Activated T-helper 17 cell treated with anti-CD3 and anti-CD28 coated beads, Interleukin-2, amount 50 U/mL, for 72 hours (primary cell): ENCODE data around the gene C1QTNF7. TPM values are rescaled to one million over a fixed set of nuclear protein-coding genes. Genes with fewer than 3 reads are reported as not detected.

Experiments
- ATAC-seq: fragments of 150-1000 bp; cut with Tn5 transposase; replicated peaks from 2 replicates; pipeline ENCODE4 v1.10.0; 2021; ENCODE audit warnings: mild to moderate bottlenecking, moderate library complexity
- H3K27ac Mint-ChIP-seq: one replicate; pipeline ENCODE4 v1.8.0; 2022; ENCODE audit warnings: mixed read lengths
- H3K27me3 Mint-ChIP-seq: one replicate; pipeline ENCODE4 v1.8.0; 2022; ENCODE audit warnings: mixed read lengths
- H3K36me3 Mint-ChIP-seq: one replicate; pipeline ENCODE4 v1.8.0; 2022; ENCODE audit warnings: low read depth, mild to moderate bottlenecking, mixed read lengths
- H3K4me1 Mint-ChIP-seq: one replicate; pipeline ENCODE4 v1.8.0; 2022; ENCODE audit warnings: mixed read lengths
- H3K4me3 Mint-ChIP-seq: one replicate; pipeline ENCODE4 v1.8.0; 2022; ENCODE audit warnings: mild to moderate bottlenecking, mixed read lengths
- H3K9me3 Mint-ChIP-seq: one replicate; pipeline ENCODE4 v1.8.0; 2022; ENCODE audit warnings: mixed read lengths
- total RNA-seq, 2 donors: library from RNA; stranded (reverse); gene quantifications; one replicate each; pipeline ENCODE4 v1.2.3, GENCODE V29; 2022

The C1QTNF7 gene, protein sequence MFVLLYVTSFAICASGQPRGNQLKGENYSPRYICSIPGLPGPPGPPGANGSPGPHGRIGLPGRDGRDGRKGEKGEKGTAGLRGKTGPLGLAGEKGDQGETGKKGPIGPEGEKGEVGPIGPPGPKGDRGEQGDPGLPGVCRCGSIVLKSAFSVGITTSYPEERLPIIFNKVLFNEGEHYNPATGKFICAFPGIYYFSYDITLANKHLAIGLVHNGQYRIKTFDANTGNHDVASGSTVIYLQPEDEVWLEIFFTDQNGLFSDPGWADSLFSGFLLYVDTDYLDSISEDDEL
- total RNA-seq, result not detected

- Mint-ChIP-seq H3K9me3 (peaks cover under 1% of the 10 kb centered on the region), H3K4me1 (peaks cover 28% of the 10 kb centered on the region), H3K27ac (no peak within 1 kb of the TSS), H3K36me3 (no peaks in the 10 kb centered on the region), H3K27me3 (no peaks in the 10 kb centered on the region), H3K4me3 (no peak within 1 kb of the TSS)
- ATAC-seq, result no peak
These were observed at the start of gene C1QTNF7 for GRCh38 chr4:15427701-15428100. Gene C1QTNF7 (plus strand): TSS chr4:15428033. CDS start chr4:15435744, 7,711 bp downstream.

- Mint-ChIP-seq H3K27me3 (no peaks in the 10 kb centered on the region), H3K9me3 (no peaks in the 10 kb centered on the region), H3K27ac (no peak overlapping the region), H3K4me3 (no peak overlapping the region), H3K4me1 (peaks cover 4% of the 10 kb centered on the region), H3K36me3 (no peaks in the 10 kb centered on the region)
- ATAC-seq, result peak; percentile 40
These were observed 49.8 kb upstream of the C1QTNF7 start for GRCh38 chr4:15378062-15378461.

DNA sequence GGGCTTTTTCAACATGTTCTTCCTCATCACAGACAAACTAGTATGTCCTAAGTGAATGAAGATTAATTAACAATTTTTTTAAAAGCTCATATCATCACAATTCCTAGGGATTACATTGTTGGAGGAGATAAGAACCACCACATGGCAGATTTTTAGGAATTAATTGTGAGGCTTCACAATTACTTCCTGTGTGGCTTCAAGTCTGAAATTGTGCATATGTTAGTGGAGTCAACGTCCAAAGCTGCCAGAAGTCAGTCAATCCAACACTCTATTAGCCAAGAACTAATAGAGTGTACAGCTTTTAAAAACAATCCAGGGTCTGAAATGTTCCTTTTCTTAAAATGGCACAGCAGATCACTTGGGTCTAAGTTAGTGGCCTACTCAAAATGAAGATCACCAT lies 49.3 kb upstream of the C1QTNF7 start:
- Mint-ChIP-seq H3K4me1 (peaks cover 4% of the 10 kb centered on the region), H3K9me3 (no peaks in the 10 kb centered on the region)

DNA sequence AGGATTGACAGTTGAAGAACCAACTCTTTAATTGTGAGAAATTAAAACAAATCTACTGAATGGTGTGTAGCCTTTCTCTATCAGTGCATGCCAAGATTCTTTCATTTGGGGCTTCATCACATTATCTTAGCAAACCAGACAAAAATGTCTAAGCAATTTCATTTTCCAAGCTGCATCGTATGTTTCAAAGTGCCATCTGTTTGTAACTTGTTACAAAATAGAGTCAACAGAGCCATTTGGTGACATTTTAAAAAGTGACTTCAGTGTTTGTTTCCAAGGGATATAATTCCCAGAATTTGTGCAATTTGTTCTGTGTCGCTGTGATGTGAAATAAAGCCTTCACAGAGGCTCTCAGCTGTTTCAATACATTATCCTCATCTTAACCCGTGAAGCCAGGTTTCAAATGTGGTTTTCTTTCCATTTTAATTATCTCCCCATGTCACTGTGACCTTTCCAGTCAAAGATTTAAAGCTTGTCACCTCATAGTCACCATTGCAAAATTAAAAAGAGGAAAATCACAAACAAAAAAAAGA lies 46.0 kb upstream of the C1QTNF7 start:
- no peak for ATAC-seq
- H3K4me3 Mint-ChIP-seq, result no peak overlapping the region
- H3K27ac Mint-ChIP-seq, result no peak overlapping the region
- H3K4me1 Mint-ChIP-seq, result no peaks in the 10 kb centered on the region
- no peaks in the 10 kb centered on the region for H3K36me3 Mint-ChIP-seq
- no peaks in the 10 kb centered on the region for H3K9me3 Mint-ChIP-seq
- H3K27me3 Mint-ChIP-seq, result peaks cover 4% of the 10 kb centered on the region

More for the DNA sequence above, 49.3 kb upstream of the C1QTNF7 start:
- Mint-ChIP-seq H3K36me3 (no peaks in the 10 kb centered on the region), H3K27me3 (no peaks in the 10 kb centered on the region), H3K4me3 (no peak overlapping the region), H3K27ac (no peak overlapping the region)
- ATAC-seq, result no peak

- no peaks in the 10 kb centered on the region for H3K36me3 Mint-ChIP-seq
- peaks cover 4% of the 10 kb centered on the region for H3K27me3 Mint-ChIP-seq
- H3K27ac Mint-ChIP-seq, result no peak overlapping the region
- H3K4me1 Mint-ChIP-seq, result no peaks in the 10 kb centered on the region
- H3K9me3 Mint-ChIP-seq, result no peaks in the 10 kb centered on the region
- ATAC-seq, result no peak
- no peak overlapping the region for H3K4me3 Mint-ChIP-seq
These were observed 45.1 kb upstream of the C1QTNF7 start for GRCh38 chr4:15382669-15383273.

GRCh38 chr4:15385515-15385914 lies 42.3 kb upstream of the C1QTNF7 start:
- Mint-ChIP-seq H3K4me3 (no peak overlapping the region), H3K27ac (no peak overlapping the region), H3K9me3 (no peaks in the 10 kb centered on the region), H3K4me1 (no peaks in the 10 kb centered on the region), H3K36me3 (no peaks in the 10 kb centered on the region), H3K27me3 (peaks cover 4% of the 10 kb centered on the region)
- ATAC-seq, result no peak

DNA sequence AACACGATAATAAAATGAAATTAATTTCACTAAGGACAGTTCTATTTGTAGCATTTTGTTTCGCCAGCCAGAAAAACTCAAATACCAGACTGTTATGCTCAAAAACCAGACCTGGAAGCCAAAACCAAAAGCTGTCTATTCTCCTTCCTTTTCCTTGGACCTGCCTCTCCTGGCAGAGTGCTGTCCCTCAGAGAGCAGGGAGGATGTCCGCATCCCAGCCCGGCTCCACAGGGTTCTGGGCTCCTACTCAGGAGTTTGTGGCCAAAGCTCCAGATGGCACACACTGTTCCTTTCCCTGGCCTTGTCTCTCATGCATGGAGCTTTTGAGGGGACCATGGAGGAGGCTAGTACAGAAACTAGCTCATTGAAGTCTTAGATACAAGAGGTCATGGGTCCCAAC lies 41.9 kb upstream of the C1QTNF7 start:
- Mint-ChIP-seq H3K4me1 (no peaks in the 10 kb centered on the region), H3K36me3 (no peaks in the 10 kb centered on the region), H3K27me3 (peaks cover 4% of the 10 kb centered on the region), H3K27ac (no peak overlapping the region), H3K9me3 (no peaks in the 10 kb centered on the region), H3K4me3 (no peak overlapping the region)
- no peak for ATAC-seq

DNA sequence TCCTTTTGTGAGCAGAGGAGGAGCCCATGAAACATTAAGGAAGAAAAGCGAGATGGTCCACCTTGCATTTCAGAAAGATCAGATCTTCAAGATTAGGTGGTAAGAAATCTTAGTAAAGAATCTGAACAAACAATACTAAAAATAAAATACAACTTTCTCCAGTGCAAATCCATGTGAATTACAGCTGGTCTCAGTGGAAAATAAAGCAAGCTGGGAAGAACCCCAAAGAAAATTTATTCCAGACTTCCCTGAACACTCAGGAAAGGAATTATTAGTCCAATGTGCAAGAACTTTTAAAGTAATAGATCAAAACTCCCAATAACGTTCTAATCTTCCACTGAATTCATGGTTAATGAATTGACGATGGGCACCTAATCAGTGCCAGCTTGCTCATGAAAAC lies 37.3 kb upstream of the C1QTNF7 start:
- Mint-ChIP-seq H3K27ac (no peak overlapping the region), H3K4me3 (no peak overlapping the region), H3K36me3 (no peaks in the 10 kb centered on the region), H3K9me3 (no peaks in the 10 kb centered on the region), H3K4me1 (no peaks in the 10 kb centered on the region), H3K27me3 (no peaks in the 10 kb centered on the region)
- no peak for ATAC-seq

DNA sequence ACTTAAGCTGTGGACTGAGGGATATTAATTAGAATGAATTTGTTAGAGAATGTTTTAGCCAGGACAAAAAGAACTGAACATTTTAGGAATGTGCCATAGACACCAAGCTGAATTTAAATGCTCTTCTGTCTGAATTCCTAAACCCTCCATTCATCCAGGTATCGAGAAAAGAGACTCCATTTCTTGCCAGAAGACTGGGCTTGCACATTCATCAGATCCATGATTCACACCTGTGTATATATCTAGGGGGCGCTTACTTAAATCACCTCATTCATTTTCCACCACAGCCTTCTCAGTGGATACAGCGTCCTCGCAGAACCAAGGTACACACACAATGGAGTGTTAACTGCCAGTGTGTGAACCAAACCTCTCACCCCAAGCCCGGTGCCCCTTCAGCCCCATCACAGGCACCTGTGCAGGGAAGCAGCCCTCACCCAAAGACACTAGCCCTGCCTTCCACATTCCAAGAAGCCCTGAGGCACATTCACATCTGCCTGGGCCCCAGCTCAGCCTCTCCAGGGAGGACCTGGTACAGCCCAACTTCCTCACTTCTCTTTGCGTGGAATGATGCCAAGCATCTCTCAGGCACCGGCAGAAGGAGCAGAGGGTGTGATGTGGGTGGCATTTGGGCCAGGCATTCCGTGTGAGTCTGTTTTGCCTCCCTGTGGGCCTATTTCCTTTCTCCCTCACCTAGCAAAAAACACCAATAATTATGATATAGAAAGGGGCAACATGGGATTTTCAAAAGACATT lies 35.6 kb upstream of the C1QTNF7 start:
- Mint-ChIP-seq H3K27me3 (no peaks in the 10 kb centered on the region), H3K4me1 (peaks cover 5% of the 10 kb centered on the region), H3K4me3 (no peak overlapping the region), H3K9me3 (no peaks in the 10 kb centered on the region), H3K36me3 (no peaks in the 10 kb centered on the region), H3K27ac (no peak overlapping the region)
- ATAC-seq, result no peak

DNA sequence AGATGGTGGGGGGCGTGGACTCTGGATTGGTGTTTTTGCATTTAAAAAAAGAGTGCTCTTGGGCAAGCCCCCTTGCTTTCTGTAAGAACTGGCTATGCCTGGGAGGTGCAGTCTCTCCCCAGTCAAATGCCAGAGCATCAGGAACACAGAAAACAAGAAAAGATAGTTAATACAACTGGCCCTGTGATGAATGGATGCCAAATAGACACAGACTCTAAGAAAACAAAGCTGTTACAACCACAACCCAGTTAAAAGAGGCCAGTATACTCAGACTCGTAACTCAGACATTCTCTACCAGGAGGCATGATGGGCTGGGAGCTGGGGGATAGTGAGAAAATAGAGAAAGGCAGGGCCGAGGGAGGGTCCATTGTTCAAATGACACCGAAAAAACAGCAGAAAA lies 32.5 kb upstream of the C1QTNF7 start:
- peaks cover 5% of the 10 kb centered on the region for H3K4me1 Mint-ChIP-seq
- H3K27ac Mint-ChIP-seq, result no peak overlapping the region

GRCh38 chr4:15396157-15396800 lies 31.6 kb upstream of the C1QTNF7 start:
- peak; percentile 68 for ATAC-seq
- Mint-ChIP-seq H3K27ac (no peak overlapping the region), H3K9me3 (no peaks in the 10 kb centered on the region), H3K4me1 (peaks cover 12% of the 10 kb centered on the region), H3K36me3 (no peaks in the 10 kb centered on the region), H3K4me3 (no peak overlapping the region), H3K27me3 (no peaks in the 10 kb centered on the region)

More for the DNA sequence above, 32.5 kb upstream of the C1QTNF7 start:
- Mint-ChIP-seq H3K9me3 (no peaks in the 10 kb centered on the region), H3K36me3 (no peaks in the 10 kb centered on the region), H3K4me3 (no peak overlapping the region), H3K27me3 (no peaks in the 10 kb centered on the region)
- ATAC-seq, result no peak

GRCh38 chr4:15398001-15398400 lies 29.8 kb upstream of the C1QTNF7 start:
- ATAC-seq, result no peak
- Mint-ChIP-seq H3K9me3 (no peaks in the 10 kb centered on the region), H3K27me3 (peaks cover 1% of the 10 kb centered on the region), H3K4me1 (peaks cover 20% of the 10 kb centered on the region), H3K27ac (no peak overlapping the region), H3K4me3 (no peak overlapping the region), H3K36me3 (no peaks in the 10 kb centered on the region)

- Mint-ChIP-seq H3K36me3 (no peaks in the 10 kb centered on the region), H3K27ac (no peak overlapping the region), H3K4me1 (peaks cover 22% of the 10 kb centered on the region), H3K9me3 (no peaks in the 10 kb centered on the region), H3K27me3 (peaks cover 3% of the 10 kb centered on the region), H3K4me3 (no peak overlapping the region)
- no peak for ATAC-seq
These were observed 29.1 kb upstream of the C1QTNF7 start for GRCh38 chr4:15398732-15399131.

DNA sequence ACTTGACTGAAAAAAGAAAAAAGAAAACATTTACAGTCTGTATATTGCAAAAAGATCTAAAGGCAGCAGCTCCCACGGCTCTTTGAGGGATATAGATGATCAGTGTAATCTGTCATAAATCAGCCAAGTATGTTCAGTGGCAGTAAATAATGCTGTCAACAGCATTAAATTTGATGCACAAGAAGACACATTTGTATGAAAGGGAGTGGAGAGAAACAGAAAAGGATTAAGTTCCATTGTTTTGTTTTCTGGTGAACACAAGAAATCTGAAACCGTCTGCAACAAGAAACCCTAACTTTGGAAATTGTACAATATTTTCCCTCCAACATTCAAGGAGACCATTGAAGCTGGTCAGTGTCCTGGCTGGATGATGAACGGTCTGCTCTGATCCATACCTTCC lies 27.6 kb upstream of the C1QTNF7 start:
- Mint-ChIP-seq H3K27ac (no peak overlapping the region), H3K27me3 (peaks cover 3% of the 10 kb centered on the region), H3K4me1 (peaks cover 22% of the 10 kb centered on the region), H3K36me3 (no peaks in the 10 kb centered on the region), H3K4me3 (no peak overlapping the region), H3K9me3 (no peaks in the 10 kb centered on the region)
- ATAC-seq, result no peak
